IPS DF 6.9 (cell line): ENCODE data around the gene SEPTIN2.

Source experiments
- DNase-seq: peaks from one replicate; pipeline ENCODE4 v3.0.0-alpha.2; 2013; ENCODE audit warnings: low read depth, low spot score
- H3K27ac ChIP-seq: one replicate; pipeline ENCODE4 v1.5.1; 2013; ENCODE audit warnings: low read length, control low read depth
- H3K27me3 ChIP-seq: 2 replicates; pipeline ENCODE4 v1.6.1; 2013; ENCODE audit warnings: mild to moderate bottlenecking, low read length; ENCODE audit not compliant: control insufficient read depth, insufficient read depth
- H3K36me3 ChIP-seq: 2 replicates; pipeline ENCODE4 v1.6.1; 2013; ENCODE audit warnings: low read length; ENCODE audit not compliant: control insufficient read depth, insufficient read depth
- H3K4me1 ChIP-seq: 2 replicates; pipeline ENCODE4 v1.6.1; 2013; ENCODE audit warnings: low read length; ENCODE audit not compliant: control insufficient read depth, insufficient read depth
- H3K4me3 ChIP-seq: 2 replicates; pipeline ENCODE4 v1.5.1; 2013; ENCODE audit warnings: mild to moderate bottlenecking, low read length
- H3K9me3 ChIP-seq: 2 replicates; pipeline ENCODE4 v1.6.1; 2013; ENCODE audit warnings: low read length, inconsistent platforms; ENCODE audit not compliant: control insufficient read depth, insufficient read depth
- WGBS: extraction: QIAGEN DNeasy Blood & Tissue Kit; methylation state at CpG from one replicate; pipeline ENCODE4 v1.1.7; 2013; ENCODE audit warnings: mixed read lengths, missing lambda C conversion rate; ENCODE audit not compliant: insufficient read length, insufficient coverage; 5-methylcytosine and 5-hydroxymethylcytosine counted together

SEPTIN2 gene

GRCh38 chr2:241324775-241325174 is 9.1 kb downstream of the SEPTIN2 start:
- no peaks in the 10 kb centered on the region; the same call in 1 of the 2 replicates for H3K4me1 ChIP-seq
- no peak overlapping the region for H3K27ac ChIP-seq
- H3K27me3 ChIP-seq, result no peaks in the 10 kb centered on the region
- H3K4me3 ChIP-seq, result no peak overlapping the region
- H3K36me3 ChIP-seq, result peaks cover 5% of the 10 kb centered on the region; the same call in 1 of the 2 replicates
- no peak for DNase-seq
- no peaks in the 10 kb centered on the region for H3K9me3 ChIP-seq

GRCh38 chr2:241325257-241325656 is 9.5 kb downstream of the SEPTIN2 start:
- no peak overlapping the region for H3K27ac ChIP-seq
- no CpG with 5 or more reads among the region's 1 CpG for WGBS
- no peaks in the 10 kb centered on the region for H3K9me3 ChIP-seq
- H3K4me3 ChIP-seq, result no peak overlapping the region
- no peaks in the 10 kb centered on the region; the same call in 1 of the 2 replicates for H3K4me1 ChIP-seq
- H3K27me3 ChIP-seq, result no peaks in the 10 kb centered on the region
- peaks cover 5% of the 10 kb centered on the region; the same call in 1 of the 2 replicates for H3K36me3 ChIP-seq
- no peak for DNase-seq

GRCh38 chr2:241329669-241330615 is 14.2 kb downstream of the SEPTIN2 start:
- no peaks in the 10 kb centered on the region for H3K27me3 ChIP-seq
- H3K4me3 ChIP-seq, result no peak overlapping the region
- no peaks in the 10 kb centered on the region for H3K9me3 ChIP-seq
- no peaks in the 10 kb centered on the region for H3K4me1 ChIP-seq
- no CpG with 5 or more reads among the region's 11 CpGs for WGBS
- no peak overlapping the region for H3K27ac ChIP-seq
- H3K36me3 ChIP-seq, result peaks cover 5% of the 10 kb centered on the region; the same call in 1 of the 2 replicates
- no peak for DNase-seq

GRCh38 chr2:241330616-241330981 is 14.9 kb downstream of the SEPTIN2 start:
- Histone ChIP-seq H3K4me3 (no peak overlapping the region), H3K4me1 (no peaks in the 10 kb centered on the region), H3K9me3 (no peaks in the 10 kb centered on the region), H3K27me3 (no peaks in the 10 kb centered on the region), H3K27ac (no peak overlapping the region), H3K36me3 (peaks cover 5% of the 10 kb centered on the region; the same call in 1 of the 2 replicates)
- no peak for DNase-seq
- no CpG with 5 or more reads among the region's 4 CpGs for WGBS

- H3K27me3 ChIP-seq, result no peaks in the 10 kb centered on the region
- WGBS, result no CpG with 5 or more reads among the region's 2 CpGs
- no peak overlapping the region for H3K27ac ChIP-seq
- peaks cover 10% of the 10 kb centered on the region; the same call in 1 of the 2 replicates for H3K36me3 ChIP-seq
- H3K9me3 ChIP-seq, result no peaks in the 10 kb centered on the region
- DNase-seq, result no peak
- H3K4me3 ChIP-seq, result no peak overlapping the region
- H3K4me1 ChIP-seq, result no peaks in the 10 kb centered on the region
These were observed 19.1 kb downstream of the SEPTIN2 start for GRCh38 chr2:241334813-241335212.

GRCh38 chr2:241339839-241340630 is 24.3 kb downstream of the SEPTIN2 start:
- Histone ChIP-seq H3K27me3 (no peaks in the 10 kb centered on the region), H3K9me3 (no peaks in the 10 kb centered on the region), H3K27ac (no peak overlapping the region), H3K4me1 (no peaks in the 10 kb centered on the region), H3K36me3 (peaks cover 27% of the 10 kb centered on the region), H3K4me3 (no peak overlapping the region)
- DNase-seq, result no peak
- WGBS, result no CpG with 5 or more reads among the region's 8 CpGs

- H3K9me3 ChIP-seq, result no peaks in the 10 kb centered on the region
- no CpG with 5 or more reads among the region's 3 CpGs for WGBS
- DNase-seq, result no peak
- no peaks in the 10 kb centered on the region for H3K4me1 ChIP-seq
- H3K36me3 ChIP-seq, result peaks cover 27% of the 10 kb centered on the region
- no peak overlapping the region for H3K27ac ChIP-seq
- no peak overlapping the region for H3K4me3 ChIP-seq
- no peaks in the 10 kb centered on the region for H3K27me3 ChIP-seq
These were observed 25.0 kb downstream of the SEPTIN2 start for GRCh38 chr2:241340631-241341163.

GRCh38 chr2:241344925-241345651 is 29.4 kb downstream of the SEPTIN2 start:
- no peaks in the 10 kb centered on the region for H3K4me1 ChIP-seq
- no peak overlapping the region for H3K4me3 ChIP-seq
- no peak for DNase-seq
- H3K9me3 ChIP-seq, result no peaks in the 10 kb centered on the region
- H3K27ac ChIP-seq, result no peak overlapping the region
- WGBS, result no CpG with 5 or more reads among the region's 9 CpGs
- no peaks in the 10 kb centered on the region for H3K27me3 ChIP-seq
- peaks cover 32% of the 10 kb centered on the region for H3K36me3 ChIP-seq

- Histone ChIP-seq H3K27ac (no peak overlapping the region), H3K9me3 (no peaks in the 10 kb centered on the region), H3K27me3 (no peaks in the 10 kb centered on the region), H3K4me3 (no peak overlapping the region), H3K36me3 (peaks cover 31% of the 10 kb centered on the region; the same call in 1 of the 2 replicates), H3K4me1 (peaks cover 3% of the 10 kb centered on the region)
- no peak for DNase-seq
- no CpG with 5 or more reads among the region's 8 CpGs for WGBS
These were observed 34.2 kb downstream of the SEPTIN2 start for GRCh38 chr2:241349941-241350340.

- Histone ChIP-seq H3K4me3 (no peak overlapping the region), H3K36me3 (peaks cover 31% of the 10 kb centered on the region; the same call in 1 of the 2 replicates), H3K9me3 (no peaks in the 10 kb centered on the region), H3K27ac (no peak overlapping the region), H3K4me1 (peaks cover 3% of the 10 kb centered on the region), H3K27me3 (no peaks in the 10 kb centered on the region)
- WGBS, result 100% methylated on average over 1 of the region's 2 CpGs
- DNase-seq, result no peak
These were observed 34.8 kb downstream of the SEPTIN2 start for GRCh38 chr2:241350530-241350877.
